ENCODE data around the gene SLC52A3. TPM values are rescaled to one million over a fixed set of nuclear protein-coding genes. Genes with fewer than 3 reads are reported as not detected.

Gene SLC52A3
- total and polyA plus RNA-seq, 2 donors (not counting 3 experiments of a cell fraction or from before 2014, with no cell fraction given) = not detected

- intact Hi-C loops (cut with micrococcal nuclease) (no loop called here), dilution Hi-C loops (cut with MboI; ENCODE audit: extremely low pct_ligation_motif_present, low sequenced_read_pairs) (no loop called here)
- Histone ChIP-seq H3K9ac (replicated peaks; ENCODE audit: extremely low read depth, insufficient read depth, low read length) (no peak overlapping the region), H3K36me3 (ENCODE audit: control insufficient read depth in 2 of 2, extremely low read depth in 1 of 2, insufficient read depth in 2 of 2, low read length in 2 of 2) (no peaks in the 10 kb centered on the region), H2AFZ (ENCODE audit: low read depth, low read length) (no peak overlapping the region), H3K9me1 (replicated peaks; ENCODE audit: control insufficient read depth, extremely low read depth, insufficient read depth, low read length) (no peaks in the 10 kb centered on the region), H3K4me1 (ENCODE audit: control insufficient read depth, extremely low read depth, insufficient read depth, low read length) (no peaks in the 10 kb centered on the region), H3K4me2 (ENCODE audit: insufficient read depth, low read length) (no peak overlapping the region), H4K20me1 (replicated peaks; ENCODE audit: control insufficient read depth, extremely low read depth, insufficient read depth, low read length) (no peaks in the 10 kb centered on the region), H3K9me3 (replicated peaks; ENCODE audit: control insufficient read depth, insufficient read depth, low read length) (no peaks in the 10 kb centered on the region), H3K27me3 (ENCODE audit: control insufficient read depth in 2 of 2, insufficient read depth in 2 of 2, low read length in 2 of 2) (peaks cover 0 to 2% of the 10 kb centered on the region in 2 experiments), H3K27ac (ENCODE audit: insufficient read depth, low read depth, low read length) (no peak overlapping the region), H3K4me3 (replicated peaks in 1 of 3; ENCODE audit: insufficient read depth in 1 of 3, low read depth in 1 of 3, low read length in 3 of 3) (no peak overlapping the region), H3K79me2 (ENCODE audit: control insufficient read depth, insufficient read depth, low read length) (no peaks in the 10 kb centered on the region)
- POLR2A ChIA-PET = no interaction called here
- no TSS peak for BruUV-seq (replicated peaks)
- no peak for FAIRE-seq
- no peak for TF ChIP-seq MYC (IDR thresholded peaks at IDR 0.05; ENCODE audit: low read depth, low read length)
- TF ChIP-seq CTCF (IDR thresholded peaks at IDR 0.05; ENCODE audit: extremely low read depth in 1 of 2, insufficient read depth in 1 of 2, low read depth in 1 of 2, low read length in 2 of 2) = no peak
- TF ChIP-seq FOS (IDR thresholded peaks at IDR 0.05; ENCODE audit: borderline replicate concordance, insufficient read depth, low read length) = no peak
- CTCF ChIA-PET = interaction anchor here (3.0 kb wide), 1 partner anchor 11 kb away, joined by 20 read pairs; no protein-coding TSS in a partner anchor
- no peak for DNase-seq (ENCODE audit: low read depth, low spot score)
These were observed 17.5 kb downstream of the SLC52A3 start for GRCh38 chr20:750801-751200.

DNA sequence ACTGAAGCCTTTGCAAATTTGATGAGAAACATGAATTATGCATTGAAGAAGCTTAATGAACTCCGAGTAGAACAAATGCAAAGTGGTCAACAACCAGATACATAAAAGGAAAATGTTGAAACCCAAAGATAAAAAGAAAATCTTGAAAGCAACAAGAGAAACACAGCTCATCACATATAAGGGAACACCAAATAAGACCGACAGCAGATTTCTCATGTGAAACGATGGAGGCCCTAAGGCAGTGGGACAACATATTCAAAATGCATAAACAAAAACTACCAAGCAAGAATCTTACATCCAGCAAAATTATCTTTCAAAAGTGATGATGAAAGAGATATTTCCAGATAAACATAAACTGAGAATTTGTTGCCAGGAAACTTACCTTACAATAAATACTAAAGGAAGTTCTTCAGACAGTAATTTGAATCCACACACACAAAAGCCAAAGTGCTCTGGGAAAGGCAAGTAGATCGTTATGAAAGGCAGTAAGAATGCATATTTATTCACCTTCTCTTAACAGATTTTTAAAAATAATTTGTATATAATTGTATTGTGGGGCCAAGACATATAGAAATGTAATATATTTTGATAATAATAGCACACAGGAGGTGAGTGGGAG is 22.5 kb downstream of the SLC52A3 start:
- DNase-seq (ENCODE audit: low read depth, low spot score) (no peak), FAIRE-seq (peak; percentile 18)
- no peaks in the 10 kb centered on the region for H3K4me1 ChIP-seq (ENCODE audit: control insufficient read depth, extremely low read depth, insufficient read depth, low read length)
- intact Hi-C loops (cut with micrococcal nuclease) (no loop called here), dilution Hi-C loops (cut with MboI; ENCODE audit: extremely low pct_ligation_motif_present, low sequenced_read_pairs) (no loop called here)
- no peaks in the 10 kb centered on the region for H3K9me1 ChIP-seq (replicated peaks; ENCODE audit: control insufficient read depth, extremely low read depth, insufficient read depth, low read length)
- H4K20me1 ChIP-seq (replicated peaks; ENCODE audit: control insufficient read depth, extremely low read depth, insufficient read depth, low read length) = no peaks in the 10 kb centered on the region
- H3K9ac ChIP-seq (replicated peaks; ENCODE audit: extremely low read depth, insufficient read depth, low read length) = no peak overlapping the region
- H3K4me2 ChIP-seq (ENCODE audit: insufficient read depth, low read length) = no peak overlapping the region
- H3K9me3 ChIP-seq (replicated peaks; ENCODE audit: control insufficient read depth, insufficient read depth, low read length) = no peaks in the 10 kb centered on the region
- BruUV-seq (replicated peaks) = no TSS peak
- H3K79me2 ChIP-seq (ENCODE audit: control insufficient read depth, insufficient read depth, low read length) = no peaks in the 10 kb centered on the region
- ChIA-PET CTCF (no interaction called here), POLR2A (no interaction called here)
- H3K27me3 ChIP-seq (ENCODE audit: control insufficient read depth in 2 of 2, insufficient read depth in 2 of 2, low read length in 2 of 2) = peaks cover 0 to 2% of the 10 kb centered on the region in 2 experiments
- no peaks in the 10 kb centered on the region for H3K36me3 ChIP-seq (ENCODE audit: control insufficient read depth in 2 of 2, extremely low read depth in 1 of 2, insufficient read depth in 2 of 2, low read length in 2 of 2)
- no peak for TF ChIP-seq JUN (IDR thresholded peaks at IDR 0.05; ENCODE audit: borderline replicate concordance, insufficient read depth, insufficient read length, low read depth)
- TF ChIP-seq CTCF (IDR thresholded peaks at IDR 0.05; ENCODE audit: extremely low read depth in 1 of 2, insufficient read depth in 1 of 2, low read depth in 1 of 2, low read length in 2 of 2) = no peak
- no peak for TF ChIP-seq FOS (IDR thresholded peaks at IDR 0.05; ENCODE audit: borderline replicate concordance, insufficient read depth, low read length)
- TF ChIP-seq GATA2 (IDR thresholded peaks at IDR 0.05; ENCODE audit: insufficient read depth, insufficient read length, low read depth, low read length) = no peak
- TF ChIP-seq, protein P1, sequence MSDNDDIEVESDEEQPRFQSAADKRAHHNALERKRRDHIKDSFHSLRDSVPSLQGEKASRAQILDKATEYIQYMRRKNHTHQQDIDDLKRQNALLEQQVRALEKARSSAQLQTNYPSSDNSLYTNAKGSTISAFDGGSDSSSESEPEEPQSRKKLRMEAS (IDR thresholded peaks at IDR 0.05; ENCODE audit: insufficient read depth, insufficient read length) = no peak
- no peak for TF ChIP-seq MYC (IDR thresholded peaks at IDR 0.05; ENCODE audit: low read depth, low read length)
- no peak for TF ChIP-seq POLR2A (IDR thresholded peaks at IDR 0.05; ENCODE audit: low read depth, low read length)
- no peak for TF ChIP-seq POLR2AphosphoS5 (IDR thresholded peaks at IDR 0.05; ENCODE audit: insufficient read depth, low read depth, low read length)
- TF ChIP-seq EZH2 (IDR thresholded peaks at IDR 0.05; ENCODE audit: borderline replicate concordance, low read depth, low read length, severe bottlenecking) = no peak
- H3K4me3 ChIP-seq (replicated peaks in 1 of 3; ENCODE audit: insufficient read depth in 1 of 3, low read depth in 1 of 3, low read length in 3 of 3) = no peak overlapping the region
- H3K27ac ChIP-seq (ENCODE audit: insufficient read depth, low read depth, low read length) = no peak overlapping the region
- H2AFZ ChIP-seq (ENCODE audit: low read depth, low read length) = no peak overlapping the region
